ENCODE data around the gene CNTN6. TPM values are rescaled to one million over a fixed set of nuclear protein-coding genes. Genes with fewer than 3 reads are reported as not detected.

CNTN6 gene
- total and polyA plus RNA-seq, 2 of the 13 experiments (the other 11 are each of a cell fraction or from before 2014, with no cell fraction given) = not detected

DNA sequence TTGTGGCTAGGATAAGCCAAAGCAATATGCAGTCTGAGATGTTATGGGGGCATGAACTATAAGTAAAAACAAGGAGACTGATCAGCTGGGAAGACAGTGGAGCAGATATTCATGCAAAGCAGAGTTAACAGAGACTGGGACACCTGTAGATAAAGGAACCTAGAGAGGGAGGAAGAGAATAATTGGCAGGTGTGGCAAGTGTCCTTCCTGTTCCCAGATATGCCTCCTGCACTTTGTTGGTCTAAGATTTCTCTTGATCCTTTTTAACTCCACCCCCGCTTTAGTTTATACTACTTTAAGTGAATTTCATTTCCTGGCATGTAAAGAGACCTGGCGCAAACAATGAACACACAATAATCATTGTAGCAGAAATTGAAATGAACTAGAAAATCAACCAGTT, 169.4 kb downstream of the CNTN6 start:
- in situ Hi-C loops (cut with HindIII; ENCODE audit: extremely low pct_ligation_motif_present, low pct_unique_long_range_greater_than_20kb) = no loop called here
- Histone ChIP-seq H3K9me3 (ENCODE audit: low read length) (peaks cover 90% of the 10 kb centered on the region), H3K27ac (ENCODE audit: extremely low read length, insufficient read depth, low read length) (no peak overlapping the region), H2AFZ (ENCODE audit: low read length) (no peak overlapping the region), H3K36me3 (replicated peaks in 1 of 2; ENCODE audit: control insufficient read depth in 1 of 2, insufficient read depth in 2 of 2, low read length in 2 of 2) (no peaks in the 10 kb centered on the region), H3K4me3 (replicated peaks in 1 of 3; ENCODE audit: insufficient read depth in 1 of 3, low read depth in 2 of 3, low read length in 3 of 3) (no peak overlapping the region), H3K4me1 (ENCODE audit: insufficient read depth, low read length) (no peaks in the 10 kb centered on the region), H3K9ac (ENCODE audit: insufficient read depth, low read depth, low read length) (no peak overlapping the region), H4K20me1 (ENCODE audit: insufficient read depth, low read length) (no peaks in the 10 kb centered on the region), H3K4me2 (ENCODE audit: low read depth, low read length) (no peak overlapping the region), H3K27me3 (ENCODE audit: control insufficient read depth in 1 of 2, insufficient read depth in 2 of 2, low read length in 2 of 2) (no peaks in the 10 kb centered on the region), H3K79me2 (ENCODE audit: insufficient read depth, low read length) (no peaks in the 10 kb centered on the region)
- WGBS (ENCODE audit: low lambda C conversion rate) = 50% methylated on average over 2 of the region's 2 CpGs
- FAIRE-seq (no peak), DNase-seq (ENCODE audit: low spot score) (no peak), ATAC-seq (no peak)
- ChIA-PET CTCF (ENCODE audit: low intra/inter-chr PET ratio, low total read pairs) (no interaction called here), POLR2A (no interaction called here)
- intact Hi-C loops (cut with micrococcal nuclease; ENCODE audit: unreplicated experiment) = no loop called here
- no TSS peak for BruUV-seq (replicated peaks)
- TF ChIP-seq ZNF251 (CRISPR knock-in tag; IDR thresholded peaks at IDR 0.05) (no peak), KMT2B (CRISPR knock-in tag; IDR thresholded peaks at IDR 0.05) (no peak)
- TF ChIP-seq, protein P1, sequence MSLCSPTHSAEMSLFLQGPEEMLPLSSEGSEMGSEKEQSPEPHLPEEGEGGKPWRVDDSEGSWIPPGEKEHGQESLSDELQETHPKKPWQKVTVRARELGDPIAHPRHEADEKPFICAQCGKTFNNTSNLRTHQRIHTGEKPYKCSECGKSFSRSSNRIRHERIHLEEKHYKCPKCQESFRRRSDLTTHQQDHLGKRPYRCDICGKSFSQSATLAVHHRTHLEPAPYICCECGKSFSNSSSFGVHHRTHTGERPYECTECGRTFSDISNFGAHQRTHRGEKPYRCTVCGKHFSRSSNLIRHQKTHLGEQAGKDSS (CRISPR knock-in tag; IDR thresholded peaks at IDR 0.05; ENCODE audit: borderline replicate concordance, low read depth) = no peak

DNA sequence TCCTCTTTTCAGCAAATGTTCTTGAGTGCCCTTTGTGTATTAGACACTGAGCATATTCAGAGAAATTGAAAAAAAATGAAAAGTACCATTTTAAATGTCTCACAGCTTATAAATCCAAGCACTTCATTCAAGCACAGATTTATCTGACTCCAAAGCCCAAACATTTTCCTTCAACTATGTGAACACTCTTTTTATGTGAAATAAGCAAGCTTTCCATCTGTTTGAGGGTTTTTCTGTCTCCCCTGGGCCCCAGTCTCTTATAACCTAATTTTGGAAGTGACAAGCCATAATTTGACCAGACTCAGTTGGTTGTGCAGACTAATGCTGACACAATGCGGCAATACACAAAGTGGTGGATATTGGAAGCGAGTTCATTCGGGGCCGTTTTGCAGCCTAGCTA, 170.3 kb downstream of the CNTN6 start:
- TF ChIP-seq, protein P2, sequence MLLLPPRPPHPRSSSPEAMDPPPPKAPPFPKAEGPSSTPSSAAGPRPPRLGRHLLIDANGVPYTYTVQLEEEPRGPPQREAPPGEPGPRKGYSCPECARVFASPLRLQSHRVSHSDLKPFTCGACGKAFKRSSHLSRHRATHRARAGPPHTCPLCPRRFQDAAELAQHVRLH (CRISPR knock-in tag; IDR thresholded peaks at IDR 0.05; ENCODE audit: borderline replicate concordance, low read depth) = no peak
- TF ChIP-seq POLR2AphosphoS2 (IDR thresholded peaks at IDR 0.05; ENCODE audit: low read depth, low read length) (no peak), ARNT (IDR thresholded peaks at IDR 0.05) (no peak), FLYWCH1 (CRISPR knock-in tag; IDR thresholded peaks at IDR 0.05) (no peak)
- Histone ChIP-seq H3K79me2 (ENCODE audit: insufficient read depth, low read length) (no peaks in the 10 kb centered on the region), H3K9ac (ENCODE audit: insufficient read depth, low read depth, low read length) (no peak overlapping the region), H3K9me3 (ENCODE audit: low read length) (peaks cover 90% of the 10 kb centered on the region), H3K27ac (ENCODE audit: extremely low read length, insufficient read depth, low read length) (no peak overlapping the region), H2AFZ (ENCODE audit: low read length) (no peak overlapping the region), H3K27me3 (ENCODE audit: control insufficient read depth in 1 of 2, insufficient read depth in 2 of 2, low read length in 2 of 2) (no peaks in the 10 kb centered on the region), H3K4me2 (ENCODE audit: low read depth, low read length) (no peak overlapping the region), H4K20me1 (ENCODE audit: insufficient read depth, low read length) (no peaks in the 10 kb centered on the region), H3K4me3 (replicated peaks in 1 of 3; ENCODE audit: insufficient read depth in 1 of 3, low read depth in 2 of 3, low read length in 3 of 3) (no peak overlapping the region), H3K4me1 (ENCODE audit: insufficient read depth, low read length) (no peaks in the 10 kb centered on the region), H3K36me3 (replicated peaks in 1 of 2; ENCODE audit: control insufficient read depth in 1 of 2, insufficient read depth in 2 of 2, low read length in 2 of 2) (no peaks in the 10 kb centered on the region)
- ATAC-seq = no peak
- in situ Hi-C loops (cut with HindIII; ENCODE audit: extremely low pct_ligation_motif_present, low pct_unique_long_range_greater_than_20kb) = no loop called here
- WGBS (ENCODE audit: low lambda C conversion rate) = 83% methylated on average over 4 of the region's 4 CpGs
- no peak for FAIRE-seq
- no TSS peak for BruUV-seq (replicated peaks)
- ChIA-PET POLR2A (no interaction called here), CTCF (ENCODE audit: low intra/inter-chr PET ratio, low total read pairs) (no interaction called here)
- no peak for DNase-seq (ENCODE audit: low spot score)
- intact Hi-C loops (cut with micrococcal nuclease; ENCODE audit: unreplicated experiment) = no loop called here
